Keratinocyte (primary cell): ENCODE data around the gene ATP11B.

Source experiments
- EZH2 ChIP-seq: IDR thresholded peaks from one replicate; pipeline ENCODE4 v1.6.1; 2012; ENCODE audit warnings: inconsistent platforms, mild to moderate bottlenecking, low read length, moderate library complexity
- TF ChIP-seq, protein P1 (sequence below), 3 experiments: IDR thresholded peaks in 1 of 3; conservative IDR thresholded peaks in 1 of 3; optimal IDR thresholded peaks in 1 of 3; 2 replicates in 2 of 3; 3 replicates in 1 of 3; pipeline versions ENCODE3 to v1.5.1; 2011; ENCODE audit warnings: low read length in 3 of 3, mild to moderate bottlenecking in 3 of 3, moderate library complexity in 2 of 3, control low read depth in 1 of 3, inconsistent platforms in 1 of 3; ENCODE audit not compliant: insufficient read depth in 2 of 3; ENCODE audit errors: extremely low read depth in 1 of 3

DNA sequence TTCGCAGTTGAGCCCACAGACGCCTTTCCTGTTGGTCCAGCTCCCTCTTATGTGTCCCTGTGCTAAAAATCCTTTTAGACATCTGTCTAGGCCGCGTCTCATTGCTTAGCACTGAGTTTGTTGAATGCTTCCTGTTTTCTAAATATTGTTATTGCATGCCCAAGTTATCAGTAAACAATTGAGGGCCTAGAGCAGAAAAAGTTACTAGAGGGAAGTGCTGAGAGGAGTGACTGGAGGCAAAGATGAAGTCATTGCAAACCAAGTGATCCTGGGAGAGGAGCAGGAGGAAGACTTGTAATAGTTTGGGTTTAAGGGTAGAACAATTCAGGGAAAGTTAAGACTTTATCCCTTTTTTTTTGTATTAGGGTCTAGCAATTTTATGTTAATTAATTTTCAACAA, 98.9 kb downstream of the ATP11B start:
- TF ChIP-seq, protein P1, sequence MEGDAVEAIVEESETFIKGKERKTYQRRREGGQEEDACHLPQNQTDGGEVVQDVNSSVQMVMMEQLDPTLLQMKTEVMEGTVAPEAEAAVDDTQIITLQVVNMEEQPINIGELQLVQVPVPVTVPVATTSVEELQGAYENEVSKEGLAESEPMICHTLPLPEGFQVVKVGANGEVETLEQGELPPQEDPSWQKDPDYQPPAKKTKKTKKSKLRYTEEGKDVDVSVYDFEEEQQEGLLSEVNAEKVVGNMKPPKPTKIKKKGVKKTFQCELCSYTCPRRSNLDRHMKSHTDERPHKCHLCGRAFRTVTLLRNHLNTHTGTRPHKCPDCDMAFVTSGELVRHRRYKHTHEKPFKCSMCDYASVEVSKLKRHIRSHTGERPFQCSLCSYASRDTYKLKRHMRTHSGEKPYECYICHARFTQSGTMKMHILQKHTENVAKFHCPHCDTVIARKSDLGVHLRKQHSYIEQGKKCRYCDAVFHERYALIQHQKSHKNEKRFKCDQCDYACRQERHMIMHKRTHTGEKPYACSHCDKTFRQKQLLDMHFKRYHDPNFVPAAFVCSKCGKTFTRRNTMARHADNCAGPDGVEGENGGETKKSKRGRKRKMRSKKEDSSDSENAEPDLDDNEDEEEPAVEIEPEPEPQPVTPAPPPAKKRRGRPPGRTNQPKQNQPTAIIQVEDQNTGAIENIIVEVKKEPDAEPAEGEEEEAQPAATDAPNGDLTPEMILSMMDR (optimal IDR thresholded peaks at IDR 0.05 in 1 of 3, IDR thresholded peaks at IDR 0.05 in 1 of 3, conservative IDR thresholded peaks at IDR 0.05 in 1 of 3; ENCODE audit: extremely low read depth in 1 of 3, insufficient read depth in 2 of 3, low read length in 3 of 3): no peak
- no peak for TF ChIP-seq EZH2
